ENCODE data around the gene RALGPS1.
A peak's percentile ranks its signal among the peaks of the same experiment; 100 is the strongest.

The RALGPS1 gene

DNA sequence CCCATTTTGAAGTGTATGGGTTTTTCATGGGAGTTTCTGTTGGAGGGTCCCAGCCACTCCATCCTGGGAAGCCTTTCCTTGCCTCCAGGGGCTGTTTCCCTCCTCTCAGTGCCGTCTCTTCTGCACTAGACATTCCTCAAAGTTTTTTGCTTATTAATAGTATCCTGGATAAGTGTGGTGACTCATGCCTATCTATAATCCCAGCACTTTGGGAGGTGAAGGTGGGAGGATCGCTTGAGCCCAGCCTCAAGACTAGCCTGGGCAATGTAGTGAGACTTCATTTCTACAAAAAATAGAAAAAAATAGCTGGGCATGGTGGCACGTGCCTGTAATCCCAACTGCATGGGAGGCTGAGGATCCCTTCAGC is 43.1 kb downstream of the RALGPS1 start:
- DNase-seq = no peak

DNA sequence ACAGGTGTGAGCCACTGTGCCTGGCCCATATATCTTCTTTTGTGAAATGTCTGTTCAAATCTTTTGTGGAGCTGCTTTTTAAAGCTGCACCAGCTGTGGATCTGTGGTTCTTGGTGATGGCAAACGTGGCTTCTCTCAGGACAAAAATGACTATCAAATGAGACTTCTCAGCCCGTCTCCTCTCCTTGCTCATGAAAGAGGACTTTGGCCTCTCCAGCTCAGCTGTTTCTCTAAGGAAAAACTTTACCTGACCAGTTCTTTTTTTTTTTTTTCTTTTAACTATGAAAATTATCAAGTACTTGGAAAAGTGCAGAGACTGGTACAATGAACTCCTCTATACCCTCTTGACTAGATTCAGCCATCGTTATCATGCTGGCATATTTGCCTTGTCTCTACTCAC is 44.8 kb downstream of the RALGPS1 start:
- no peak for DNase-seq

DNA sequence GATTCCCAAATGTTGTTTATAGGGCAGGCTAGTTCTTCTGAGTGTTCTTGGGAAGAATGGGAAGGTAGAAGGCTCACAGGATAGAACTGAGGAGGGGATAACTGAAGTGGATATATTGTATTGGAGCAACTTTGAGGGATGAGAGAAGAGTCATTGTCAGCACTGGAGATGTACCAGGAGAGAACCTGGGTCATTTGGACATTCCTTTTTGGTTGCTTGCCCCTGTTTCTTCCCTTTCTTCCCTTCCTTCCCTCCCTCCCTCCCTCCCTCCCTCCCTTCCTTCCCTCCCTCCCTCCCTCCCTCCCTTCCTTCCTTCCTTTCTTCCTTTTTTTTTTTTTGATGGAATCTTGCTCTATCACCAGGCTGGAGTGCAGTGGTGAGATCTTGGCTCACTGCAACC is 45.3 kb downstream of the RALGPS1 start:
- no peak for DNase-seq

DNA sequence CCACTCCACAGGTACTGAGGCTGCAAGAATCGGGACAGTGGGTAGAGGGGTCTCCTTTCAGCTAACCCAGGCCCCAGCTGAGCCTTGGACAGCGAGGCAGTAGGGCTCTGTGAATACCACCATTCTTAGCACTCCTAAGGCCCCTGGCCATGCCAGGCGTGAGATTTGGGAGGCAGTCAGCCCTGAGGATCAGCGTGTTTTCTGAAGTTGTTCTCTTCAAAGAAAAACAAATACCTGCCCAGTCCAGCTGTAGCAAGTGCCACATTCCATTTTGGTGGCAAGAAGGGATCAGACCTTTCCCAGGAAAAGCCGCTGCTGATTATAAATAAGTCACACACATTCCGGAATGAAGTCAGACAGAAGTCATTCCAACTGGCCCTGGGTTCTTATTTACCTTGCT is 47.8 kb downstream of the RALGPS1 start:
- DNase-seq = no peak

DNA sequence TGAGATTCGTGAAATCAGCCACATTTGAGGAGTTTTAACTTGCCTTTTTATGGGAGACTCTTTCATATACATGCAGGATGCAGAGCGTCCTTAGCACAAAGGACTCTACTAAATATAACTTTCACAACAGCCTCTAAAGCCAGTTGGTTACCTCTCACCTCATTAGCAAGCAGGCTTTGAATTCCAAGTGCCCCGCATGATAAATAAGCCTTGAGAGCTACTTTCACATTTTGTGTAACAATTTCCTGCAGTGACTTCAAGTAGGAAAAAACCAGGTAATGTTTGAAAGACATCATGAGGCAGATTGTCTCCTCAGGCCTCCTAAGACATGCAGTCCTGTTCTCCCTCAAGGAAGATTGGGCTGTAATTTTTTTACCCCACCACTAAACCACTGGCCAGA is 50.5 kb downstream of the RALGPS1 start:
- no peak for DNase-seq

DNA sequence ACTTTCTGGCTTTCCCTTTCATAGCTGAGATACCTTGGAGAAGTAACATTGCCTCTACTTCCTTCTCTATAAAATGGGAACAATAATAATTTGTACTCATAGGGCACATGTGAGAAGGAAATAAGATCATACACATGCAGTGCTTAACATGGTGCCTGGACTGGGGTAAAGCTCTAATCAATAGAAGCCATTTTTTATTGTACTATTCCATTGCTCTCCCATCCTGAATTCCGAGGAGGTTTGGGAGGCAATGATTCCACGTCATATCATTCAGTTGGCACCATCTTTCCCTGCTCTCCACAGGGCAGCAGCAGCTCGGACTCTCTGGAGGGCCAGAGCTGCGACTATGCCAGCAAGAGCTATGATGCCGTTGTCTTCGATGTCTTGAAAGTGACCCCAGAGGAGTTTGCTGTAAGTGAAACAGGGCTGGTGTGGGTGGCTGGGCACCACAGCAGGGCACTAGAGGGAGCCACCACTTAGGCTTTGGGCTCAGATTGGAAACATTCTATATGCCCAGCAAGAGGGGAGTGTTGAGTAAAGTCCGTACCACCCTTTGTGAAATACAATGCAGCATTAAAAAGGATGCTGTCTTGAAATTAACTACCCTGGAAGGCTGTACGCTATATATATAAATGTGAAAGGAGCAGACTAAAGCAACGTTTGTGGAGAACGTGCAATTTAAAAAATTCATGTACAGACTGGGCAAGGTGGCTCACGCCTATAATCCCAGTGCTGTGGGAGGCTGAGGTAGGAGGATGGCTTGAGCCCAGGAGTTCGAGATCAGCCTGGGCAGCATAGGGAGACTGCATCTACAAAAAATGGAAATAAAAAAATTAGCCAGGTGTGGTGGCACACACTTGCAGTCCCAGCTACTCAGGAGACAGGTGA is 51.2 kb downstream of the RALGPS1 start:
- DNase-seq = no peak

DNA sequence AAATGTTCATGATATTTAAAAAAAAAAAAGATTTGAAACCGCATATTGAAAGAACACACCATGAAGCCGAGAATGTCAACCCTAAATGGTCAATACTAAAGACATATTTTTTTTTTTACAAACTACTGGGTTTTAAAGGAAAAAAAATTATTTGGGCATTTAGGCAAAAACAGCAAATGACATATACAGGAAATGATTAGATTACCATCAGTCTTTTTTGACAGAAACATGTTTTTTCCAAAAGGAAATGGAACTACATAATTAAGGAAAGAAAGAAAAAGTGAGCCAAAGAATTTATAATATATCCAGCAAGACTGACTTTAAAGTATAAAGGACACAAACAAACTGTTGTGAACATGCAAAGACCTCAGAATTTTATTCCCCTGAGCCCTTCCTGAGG is 56.7 kb downstream of the RALGPS1 start:
- no peak for DNase-seq

DNA sequence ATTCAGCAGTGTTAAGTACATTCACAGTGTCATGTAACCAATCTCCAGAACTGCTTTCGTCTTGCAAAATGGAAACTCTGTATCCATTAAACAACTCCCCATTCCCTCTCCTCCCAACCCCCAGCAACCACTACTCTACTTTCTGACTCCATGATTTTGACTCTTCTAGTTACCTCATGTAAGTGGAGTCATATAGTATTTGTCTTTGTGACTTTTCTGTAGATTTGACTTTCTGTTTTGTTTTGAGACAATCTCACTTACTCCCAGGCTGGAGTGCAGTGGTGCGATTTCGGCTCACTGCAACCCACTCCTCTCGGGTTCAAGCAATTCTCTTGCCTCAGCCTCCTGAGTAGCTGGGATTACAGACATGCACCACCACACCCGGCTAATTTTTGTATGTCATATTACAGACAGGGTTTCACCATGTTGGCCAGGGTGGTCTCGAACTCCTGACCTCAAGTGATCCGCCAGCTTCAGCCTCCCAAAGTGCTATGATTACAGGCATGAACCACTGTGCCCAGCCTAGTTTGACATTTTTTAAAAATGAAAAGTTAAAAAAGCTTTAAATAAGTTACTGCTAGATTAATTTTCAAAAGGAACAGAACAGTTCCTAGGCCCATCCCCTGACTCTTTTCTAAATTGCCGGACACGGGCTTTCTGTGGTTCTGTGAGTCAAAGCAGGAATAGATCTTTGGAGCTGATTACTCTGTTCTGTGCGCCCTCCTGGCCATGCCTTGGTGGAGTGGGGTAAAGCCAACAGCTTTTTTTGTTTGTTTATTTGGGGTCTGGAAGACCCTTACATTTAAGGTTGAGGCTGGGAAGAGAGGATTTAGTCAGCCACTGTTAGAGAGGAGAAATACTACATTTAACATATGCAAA is 59.3 kb downstream of the RALGPS1 start:
- no peak for DNase-seq

DNA sequence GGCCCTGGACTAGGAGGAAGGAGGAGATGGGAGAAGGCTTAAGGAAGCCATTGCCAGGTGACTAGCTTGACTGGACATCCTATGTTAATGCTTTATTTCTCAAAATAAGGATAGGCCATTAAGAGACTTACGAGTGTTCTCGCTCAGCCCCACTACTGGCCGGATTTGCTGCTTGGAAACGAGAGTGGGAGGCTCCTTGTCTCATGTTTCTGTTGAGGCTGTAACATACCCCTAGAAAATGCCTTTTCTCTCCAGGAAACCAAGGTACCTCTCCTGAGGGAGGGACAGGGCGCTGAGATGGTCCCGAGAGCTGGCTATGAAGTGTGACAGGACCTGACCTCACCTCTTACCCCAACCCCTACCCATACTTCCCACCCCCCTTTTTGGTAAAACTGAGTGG is 60.0 kb downstream of the RALGPS1 start:
- DNase-seq = no peak

DNA sequence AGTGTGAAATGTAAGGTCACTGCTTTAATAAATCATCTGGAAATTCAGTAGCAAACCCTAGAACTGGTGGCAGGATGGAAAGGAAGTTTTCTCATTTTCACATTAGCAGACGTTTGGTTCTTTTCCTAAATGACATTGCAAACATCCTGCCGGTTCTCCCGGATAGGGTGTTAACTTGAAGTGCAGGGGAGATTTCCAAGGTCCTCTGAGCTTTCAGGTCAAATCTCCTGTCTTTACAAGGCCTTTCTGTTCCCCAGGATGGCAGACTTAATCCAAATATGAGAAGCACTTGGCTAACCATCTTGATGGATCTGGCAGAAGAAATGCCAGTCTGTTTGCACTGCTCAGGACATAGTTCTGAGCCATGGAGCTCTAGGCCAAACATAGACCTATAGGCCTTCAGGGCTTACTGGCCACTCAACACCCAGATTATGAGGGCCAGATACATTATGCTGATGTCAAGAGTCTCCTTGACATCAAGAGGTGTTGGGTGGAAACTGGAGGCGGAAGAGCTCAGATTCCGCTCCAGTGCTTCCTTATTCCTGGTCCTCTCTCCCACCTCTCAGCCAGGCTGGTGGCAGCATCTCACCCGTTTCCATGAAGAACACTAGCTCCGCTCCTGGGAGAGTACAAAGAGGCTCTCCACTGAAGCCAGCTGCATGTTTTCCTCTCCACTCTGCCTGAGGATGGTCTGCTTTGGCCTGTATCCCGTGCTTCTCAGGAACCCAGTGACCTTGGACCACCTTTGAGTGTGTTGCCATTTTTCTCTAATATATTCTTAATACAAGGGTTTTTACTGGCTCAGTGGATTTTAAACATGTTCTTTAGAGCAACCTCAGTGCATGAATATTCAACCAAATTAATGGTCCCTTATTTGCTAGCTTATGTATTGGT is 61.0 kb downstream of the RALGPS1 start:
- no peak for DNase-seq

DNA sequence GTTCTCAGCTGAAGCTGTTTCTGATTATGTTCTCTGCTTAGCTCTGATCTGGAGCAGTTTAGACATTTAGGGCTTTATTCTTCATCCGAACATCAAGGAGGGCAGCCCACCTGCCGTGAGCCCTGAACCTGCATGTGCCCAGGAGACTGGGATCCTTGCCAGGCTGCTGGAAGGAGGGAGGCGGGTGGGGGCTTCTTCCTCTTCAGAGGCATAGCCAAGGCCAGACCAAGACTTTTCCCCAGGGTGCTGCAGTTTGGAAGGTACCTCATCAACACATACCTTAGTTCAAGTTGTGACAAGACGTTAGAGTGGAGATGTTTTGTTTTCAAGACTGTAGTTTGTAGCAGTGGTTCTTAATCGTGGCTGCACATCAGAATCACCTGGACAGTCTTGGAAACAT is 64.9 kb downstream of the RALGPS1 start:
- no peak for DNase-seq

DNA sequence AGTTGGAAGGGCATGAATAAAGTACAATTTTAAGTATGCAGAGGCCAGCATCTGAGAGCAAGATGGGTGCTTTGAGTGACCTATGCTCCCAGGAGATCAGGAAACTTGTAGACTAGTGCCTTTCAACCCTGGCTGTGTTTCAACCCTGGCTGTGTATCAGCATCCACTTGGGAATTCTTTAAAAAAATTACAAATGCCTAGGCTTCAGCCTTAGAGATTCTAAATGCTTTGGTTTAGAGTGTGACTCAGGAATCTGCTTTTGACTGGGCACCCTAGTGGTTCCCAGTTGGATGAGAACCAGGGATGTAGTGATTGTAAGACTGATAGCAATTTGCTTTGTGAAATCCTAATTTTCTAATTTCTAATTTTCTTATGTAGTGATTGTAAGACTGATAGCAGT is 65.6 kb downstream of the RALGPS1 start:
- DNase-seq = no peak

DNA sequence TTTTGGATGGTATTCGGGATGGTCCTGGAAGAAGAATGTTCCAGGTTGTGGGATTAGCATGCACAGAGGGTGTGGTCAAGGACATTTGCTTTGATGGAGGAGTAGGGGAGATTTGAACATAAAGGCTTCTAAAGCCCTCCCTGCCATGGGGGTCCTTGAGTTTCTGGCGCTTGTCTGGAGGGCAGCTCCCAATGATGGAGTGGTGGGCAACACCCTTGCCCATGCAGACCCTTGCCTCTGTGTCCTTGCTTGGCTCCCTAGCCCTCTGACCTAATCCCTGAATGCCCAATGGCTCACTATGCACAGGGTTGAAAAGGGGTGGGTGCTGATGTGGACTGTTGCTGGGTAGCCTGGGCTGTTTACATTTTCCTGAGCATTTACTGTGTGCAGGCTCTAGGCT is 66.6 kb downstream of the RALGPS1 start:
- no peak for DNase-seq

DNA sequence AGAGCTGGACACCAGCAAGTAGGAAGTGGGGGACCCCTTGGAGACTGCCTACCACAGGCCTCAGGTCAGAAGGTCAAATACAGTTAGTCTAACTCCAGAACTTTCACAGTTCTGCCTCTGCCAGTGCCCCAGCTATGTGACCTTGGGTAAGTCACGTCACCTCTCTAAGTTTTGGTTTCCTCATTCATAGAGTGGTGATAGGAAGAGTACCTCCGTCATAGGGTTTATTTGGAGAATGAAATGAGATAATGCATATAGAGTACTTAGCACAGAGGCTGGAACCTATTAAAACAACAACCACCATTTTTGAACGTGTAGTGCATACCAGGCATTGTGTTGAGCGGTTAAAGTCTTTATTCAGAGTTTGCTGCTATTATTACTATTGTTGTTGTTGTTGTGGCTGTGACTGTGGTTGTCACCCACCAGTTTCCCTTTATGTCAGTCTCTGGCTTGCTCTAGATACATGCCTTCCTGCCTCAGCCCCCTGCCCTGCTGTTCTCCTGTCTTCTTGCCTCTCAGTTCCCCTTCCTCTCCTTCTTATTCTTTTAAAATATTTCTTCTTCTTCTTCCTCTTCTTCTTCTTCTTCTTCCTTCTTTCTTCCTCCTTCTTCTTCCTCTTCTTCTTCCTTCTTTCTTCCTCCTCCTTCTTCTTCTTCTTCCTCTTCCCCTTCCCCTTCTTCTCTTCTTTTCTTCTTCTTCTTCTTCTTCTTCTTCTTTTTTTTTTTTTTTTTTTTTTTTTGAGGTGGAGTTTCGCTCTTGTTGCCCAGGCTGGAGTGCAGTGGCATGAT is 67.8 kb downstream of the RALGPS1 start:
- DNase-seq = no peak

DNA sequence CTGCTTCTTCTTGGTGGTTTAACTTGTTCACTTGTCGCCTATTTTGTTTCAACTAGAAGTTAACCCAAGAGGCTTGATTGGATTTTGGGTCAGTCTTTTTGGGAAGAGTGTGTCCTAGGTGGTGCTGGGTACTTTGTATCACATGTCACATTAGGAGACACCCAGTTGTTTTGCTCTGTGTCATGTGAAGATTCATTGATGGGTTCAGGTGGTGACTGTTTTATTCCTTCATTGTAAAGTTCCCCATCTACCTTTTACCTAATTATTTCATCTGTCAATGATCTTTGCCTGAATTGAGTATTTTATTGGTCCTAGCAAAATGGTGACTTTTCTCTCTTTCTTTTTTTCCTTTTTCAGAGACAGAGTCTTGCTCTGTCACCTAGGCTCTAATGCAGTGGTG is 69.2 kb downstream of the RALGPS1 start:
- DNase-seq = no peak

DNA sequence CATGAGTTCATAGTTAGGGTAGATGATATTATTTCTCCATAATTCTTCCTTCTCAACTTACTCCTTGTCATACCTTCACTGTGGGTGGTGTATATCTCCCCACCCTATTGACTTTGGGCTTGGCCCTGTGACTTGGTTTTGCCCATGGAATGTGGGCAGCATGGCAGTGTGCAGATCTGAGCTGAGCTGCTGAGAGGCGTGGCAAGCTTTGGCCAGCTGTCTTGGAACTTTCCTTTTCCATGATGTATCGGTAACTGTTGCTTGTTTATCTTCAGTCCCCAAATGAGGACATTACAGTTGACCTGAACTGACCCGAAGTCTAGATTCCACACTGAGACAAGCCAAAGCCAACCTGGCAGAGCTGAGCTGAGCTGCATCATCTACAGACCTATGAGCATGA is 70.4 kb downstream of the RALGPS1 start:
- DNase-seq = no peak

DNA sequence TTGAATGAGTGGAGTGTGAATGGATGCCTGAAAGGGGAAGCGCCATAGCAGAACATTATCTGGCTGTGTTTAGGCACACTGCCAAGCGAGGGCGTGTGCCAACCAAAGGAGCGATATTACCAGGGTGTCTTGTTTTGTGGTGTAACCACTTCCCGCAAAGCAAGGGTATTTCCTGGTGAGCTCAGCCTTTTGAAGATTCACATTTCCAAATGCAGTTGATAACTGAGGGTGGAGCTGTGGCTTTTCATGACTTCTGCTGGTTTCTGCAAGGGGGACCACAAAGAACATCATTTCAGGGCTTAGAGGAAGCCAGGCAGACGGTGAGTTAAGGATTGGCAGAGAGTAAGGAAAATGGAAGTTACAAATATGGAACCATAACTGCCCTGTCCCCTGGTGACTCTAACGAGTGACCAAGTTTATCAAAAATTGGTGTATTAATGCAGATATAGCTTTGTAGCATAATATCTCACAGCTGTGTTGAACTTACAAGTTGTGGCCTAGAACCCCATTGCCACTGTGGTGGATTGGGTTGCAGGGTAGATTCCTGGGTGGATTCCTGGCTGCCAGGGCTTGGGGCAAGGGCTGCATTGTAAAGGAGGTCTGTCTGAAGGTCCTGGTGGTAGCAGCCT is 71.4 kb downstream of the RALGPS1 start:
- DNase-seq = peak; percentile 84

DNA sequence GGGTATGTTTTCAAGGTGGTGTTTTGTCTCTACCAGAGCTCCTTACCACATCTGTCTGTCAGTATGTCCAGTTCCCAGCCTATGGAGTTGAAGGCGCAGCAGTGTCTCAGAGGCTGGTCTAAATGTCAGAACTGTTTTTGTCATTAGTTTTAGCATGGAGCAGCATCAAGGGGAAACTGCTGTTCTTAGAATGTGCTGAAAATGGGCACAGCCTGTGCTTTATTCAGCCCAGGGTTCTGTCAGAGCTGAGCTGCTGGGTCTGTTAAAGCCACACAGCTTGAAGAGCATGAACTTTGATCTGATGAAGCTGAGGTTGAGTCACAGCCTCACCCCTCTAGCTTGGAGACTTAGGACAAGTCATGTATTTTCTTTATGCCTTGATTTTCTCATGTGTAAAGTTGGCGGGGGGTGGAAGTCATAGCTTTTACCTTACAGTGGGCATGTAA is 71.9 kb downstream of the RALGPS1 start:
- no peak for DNase-seq

DNA sequence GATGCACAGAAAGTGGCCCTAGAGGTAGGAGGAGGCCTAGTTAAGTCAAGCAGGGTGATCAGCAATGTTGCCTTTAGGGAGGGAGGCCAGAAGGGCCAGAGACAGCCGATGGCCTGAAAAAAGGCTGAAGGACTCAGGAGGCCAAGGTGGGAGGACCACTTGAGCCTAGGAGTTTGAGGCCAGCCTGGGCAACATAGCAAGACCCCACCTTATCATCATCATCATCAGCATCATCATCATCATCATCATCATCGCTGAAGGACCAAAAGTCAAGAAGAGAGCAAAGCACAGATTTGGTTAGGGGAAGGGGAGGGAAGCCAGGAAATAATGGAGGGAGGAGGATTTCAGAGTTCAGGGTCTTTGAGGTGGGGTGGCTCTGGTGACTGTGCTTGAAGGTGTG is 74.3 kb downstream of the RALGPS1 start:
- DNase-seq = no peak

DNA sequence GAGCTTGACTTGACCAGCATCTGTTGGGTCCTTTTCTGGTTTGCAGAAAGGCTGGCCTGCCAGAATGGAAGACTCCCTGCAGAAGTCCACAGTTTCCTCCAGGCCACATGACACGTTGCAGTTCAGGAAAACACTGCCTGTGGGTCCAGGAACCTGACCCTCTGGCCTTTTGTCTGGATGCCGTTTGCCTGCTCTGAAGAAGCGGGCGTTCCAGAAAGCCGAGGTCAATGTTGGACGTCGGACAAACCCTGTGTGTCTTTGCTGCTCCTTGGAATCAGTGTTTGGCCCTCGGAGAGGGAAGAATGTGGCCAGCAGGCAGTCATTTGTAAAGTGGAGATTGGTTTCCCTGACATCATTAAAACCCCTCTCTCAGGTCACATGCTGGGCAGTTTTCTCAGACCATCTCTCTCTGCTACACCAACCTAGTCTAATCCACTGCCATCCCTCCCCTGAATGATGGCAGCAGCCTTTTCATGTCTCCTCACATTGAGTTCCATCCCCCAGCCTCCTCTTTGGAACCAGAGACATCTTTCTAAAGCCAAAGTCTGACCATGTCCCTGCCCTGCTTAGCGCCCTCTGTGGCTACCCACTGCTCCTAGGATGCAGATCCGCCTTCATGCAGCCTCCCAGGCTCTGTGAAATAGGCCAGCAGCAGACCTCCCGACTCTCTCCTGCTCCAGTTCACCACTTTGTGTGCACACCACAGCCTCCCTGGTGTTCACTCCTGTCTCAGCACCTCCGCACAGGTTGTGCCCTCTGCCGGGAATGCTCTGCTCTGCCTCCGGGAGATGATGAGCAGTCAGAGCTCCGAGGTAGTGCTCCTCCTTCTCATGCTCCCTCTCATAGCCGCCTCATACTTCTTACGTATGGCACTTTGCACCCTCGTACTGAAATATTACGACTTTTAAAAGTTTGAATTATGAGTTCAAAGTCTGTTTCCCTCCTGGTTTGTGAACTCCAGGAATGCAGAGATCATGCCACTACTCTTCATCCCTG is 75.6 kb downstream of the RALGPS1 start:
- no peak for DNase-seq

All from SIG-M5 (cell line).